NB4 (cell line): ENCODE measurements around the gene ACTL9.

Experiments used
- DNase-seq: peaks from one replicate; pipeline ENCODE4 v3.0.0; 2010; ENCODE audit warnings: low read depth
- H3K4me3 ChIP-seq: one replicate; pipeline ENCODE4 v1.5.1; 2011; ENCODE audit warnings: mild to moderate bottlenecking, low read depth, low read length, moderate library complexity
- CTCF ChIP-seq: IDR thresholded peaks from one replicate; pipeline ENCODE4 v1.5.1; 2012; ENCODE audit warnings: low read depth, low read length
- MAX ChIP-seq: IDR thresholded peaks from 2 replicates; pipeline ENCODE4 v1.6.1; 2011; ENCODE audit warnings: low read depth, low read length
- MYC ChIP-seq: IDR thresholded peaks from 2 replicates; pipeline ENCODE4 v1.6.1; 2011; ENCODE audit warnings: low read depth, low read length
- POLR2A ChIP-seq: IDR thresholded peaks from 2 replicates; pipeline ENCODE4 v1.6.1; 2011; ENCODE audit warnings: mild to moderate bottlenecking; ENCODE audit not compliant: insufficient read length; ENCODE audit errors: extremely low read depth

The ACTL9 gene

GRCh38 chr19:8655340-8655709 is 43.3 kb downstream of the ACTL9 start:
- DNase-seq, result peak; percentile 50
- H3K4me3 ChIP-seq, result no peak overlapping the region
- no peak; the same call in 1 of the 2 replicates for TF ChIP-seq MYC
- TF ChIP-seq CTCF, result no peak
- no peak for TF ChIP-seq MAX
- no peak for TF ChIP-seq POLR2A

GRCh38 chr19:8654591-8655339 is 43.8 kb downstream of the ACTL9 start:
- peak; percentile 95 for DNase-seq
- no peak overlapping the region for H3K4me3 ChIP-seq
- peak; percentile 83 for TF ChIP-seq MYC
- peak; percentile 100 for TF ChIP-seq CTCF
- TF ChIP-seq MAX, result peak; percentile 82
- no peak for TF ChIP-seq POLR2A

GRCh38 chr19:8648240-8648639 is 50.4 kb downstream of the ACTL9 start:
- H3K4me3 ChIP-seq, result no peak overlapping the region
- no peak for TF ChIP-seq CTCF
- TF ChIP-seq MAX, result peak; percentile 63; the same call in 1 of the 2 replicates
- TF ChIP-seq MYC, result peak; percentile 61; the same call in 1 of the 2 replicates
- DNase-seq, result peak; percentile 98
